ENCODE results near the gene STX18.

DNA sequence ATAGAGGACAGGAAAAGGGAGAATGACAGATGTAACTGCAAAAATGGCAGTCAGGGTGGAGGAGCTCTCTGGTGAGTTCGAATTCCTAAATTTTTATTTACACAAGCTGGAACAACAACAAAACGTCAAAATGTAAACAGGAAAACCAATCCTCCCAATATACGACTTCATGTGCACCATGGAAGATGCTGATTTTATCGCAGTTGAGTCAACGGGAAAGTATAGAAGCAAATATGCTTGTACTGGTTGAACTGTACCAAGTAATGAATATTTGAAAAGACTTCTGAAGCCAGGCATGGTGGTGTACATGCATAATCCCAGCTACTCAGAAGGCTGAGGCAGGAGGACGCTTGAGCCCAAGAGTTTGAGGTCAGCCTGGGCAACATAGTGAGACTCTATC is 15.4 kb downstream of the STX18 start:
- TF ChIP-seq, protein P1, sequence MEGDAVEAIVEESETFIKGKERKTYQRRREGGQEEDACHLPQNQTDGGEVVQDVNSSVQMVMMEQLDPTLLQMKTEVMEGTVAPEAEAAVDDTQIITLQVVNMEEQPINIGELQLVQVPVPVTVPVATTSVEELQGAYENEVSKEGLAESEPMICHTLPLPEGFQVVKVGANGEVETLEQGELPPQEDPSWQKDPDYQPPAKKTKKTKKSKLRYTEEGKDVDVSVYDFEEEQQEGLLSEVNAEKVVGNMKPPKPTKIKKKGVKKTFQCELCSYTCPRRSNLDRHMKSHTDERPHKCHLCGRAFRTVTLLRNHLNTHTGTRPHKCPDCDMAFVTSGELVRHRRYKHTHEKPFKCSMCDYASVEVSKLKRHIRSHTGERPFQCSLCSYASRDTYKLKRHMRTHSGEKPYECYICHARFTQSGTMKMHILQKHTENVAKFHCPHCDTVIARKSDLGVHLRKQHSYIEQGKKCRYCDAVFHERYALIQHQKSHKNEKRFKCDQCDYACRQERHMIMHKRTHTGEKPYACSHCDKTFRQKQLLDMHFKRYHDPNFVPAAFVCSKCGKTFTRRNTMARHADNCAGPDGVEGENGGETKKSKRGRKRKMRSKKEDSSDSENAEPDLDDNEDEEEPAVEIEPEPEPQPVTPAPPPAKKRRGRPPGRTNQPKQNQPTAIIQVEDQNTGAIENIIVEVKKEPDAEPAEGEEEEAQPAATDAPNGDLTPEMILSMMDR (IDR thresholded peaks at IDR 0.05) = no peak
- TF ChIP-seq POLR2A (IDR thresholded peaks at IDR 0.05) = no peak

Measured in prostate gland (tissue), 2 donors.